Measurements from ENCODE around the gene MOGAT3.

MOGAT3 gene

DNA sequence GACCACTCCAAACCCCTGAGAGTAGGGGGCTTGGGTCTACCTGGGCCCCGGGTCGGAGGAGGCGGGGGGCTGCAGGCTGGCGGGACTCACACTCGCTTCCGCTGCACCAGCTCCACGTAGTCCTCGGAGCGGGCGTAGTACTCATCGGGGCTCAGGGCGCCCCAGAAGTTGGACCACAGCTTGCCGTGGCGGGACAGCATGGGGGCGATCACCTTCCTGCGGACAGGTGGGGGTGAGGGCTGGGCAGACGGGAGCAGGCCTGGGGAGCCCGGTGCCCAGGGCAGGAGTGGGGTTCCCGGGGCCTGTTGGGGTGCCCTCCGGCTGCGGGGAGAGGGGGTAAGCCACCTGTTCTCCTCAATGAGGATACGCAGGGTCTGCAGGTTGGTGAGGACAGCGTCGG is 10.7 kb upstream of the MOGAT3 start:
- H3K4me3 ChIP-seq (ENCODE audit: low read length), result no peak overlapping the region
- H3K4me1 ChIP-seq (ENCODE audit: control insufficient read depth, low read length), result peaks cover 3% of the 10 kb centered on the region
- H3K4me2 ChIP-seq (ENCODE audit: low read length), result no peak overlapping the region
- no peaks in the 10 kb centered on the region for H4K20me1 ChIP-seq (ENCODE audit: control insufficient read depth, insufficient read depth, low read depth, low read length)
- no peak overlapping the region for H3K27ac ChIP-seq (ENCODE audit: low read depth, low read length)
- H3K36me3 ChIP-seq (ENCODE audit: control insufficient read depth, low read length), result no peaks in the 10 kb centered on the region; the same call in 1 of the 2 replicates
- H3K9me2 ChIP-seq (replicated peaks; ENCODE audit: control insufficient read depth, low read length), result no peaks in the 10 kb centered on the region
- TF ChIP-seq, protein P1, sequence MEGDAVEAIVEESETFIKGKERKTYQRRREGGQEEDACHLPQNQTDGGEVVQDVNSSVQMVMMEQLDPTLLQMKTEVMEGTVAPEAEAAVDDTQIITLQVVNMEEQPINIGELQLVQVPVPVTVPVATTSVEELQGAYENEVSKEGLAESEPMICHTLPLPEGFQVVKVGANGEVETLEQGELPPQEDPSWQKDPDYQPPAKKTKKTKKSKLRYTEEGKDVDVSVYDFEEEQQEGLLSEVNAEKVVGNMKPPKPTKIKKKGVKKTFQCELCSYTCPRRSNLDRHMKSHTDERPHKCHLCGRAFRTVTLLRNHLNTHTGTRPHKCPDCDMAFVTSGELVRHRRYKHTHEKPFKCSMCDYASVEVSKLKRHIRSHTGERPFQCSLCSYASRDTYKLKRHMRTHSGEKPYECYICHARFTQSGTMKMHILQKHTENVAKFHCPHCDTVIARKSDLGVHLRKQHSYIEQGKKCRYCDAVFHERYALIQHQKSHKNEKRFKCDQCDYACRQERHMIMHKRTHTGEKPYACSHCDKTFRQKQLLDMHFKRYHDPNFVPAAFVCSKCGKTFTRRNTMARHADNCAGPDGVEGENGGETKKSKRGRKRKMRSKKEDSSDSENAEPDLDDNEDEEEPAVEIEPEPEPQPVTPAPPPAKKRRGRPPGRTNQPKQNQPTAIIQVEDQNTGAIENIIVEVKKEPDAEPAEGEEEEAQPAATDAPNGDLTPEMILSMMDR (IDR thresholded peaks at IDR 0.05; ENCODE audit: low read depth, low read length, poor library complexity, severe bottlenecking), result no peak
- no peak for TF ChIP-seq EZH2phosphoT487 (IDR thresholded peaks at IDR 0.05; ENCODE audit: borderline replicate concordance, low read length)
- H3K79me2 ChIP-seq (ENCODE audit: control insufficient read depth, low read length), result no peaks in the 10 kb centered on the region
- H3K9me3 ChIP-seq (ENCODE audit: control insufficient read depth, insufficient read depth, low read length), result no peaks in the 10 kb centered on the region
- no peaks in the 10 kb centered on the region for H3F3A ChIP-seq (ENCODE audit: control insufficient read depth, insufficient read depth)
- no peaks in the 10 kb centered on the region for H3K27me3 ChIP-seq (ENCODE audit: control insufficient read depth, low read length)

DNA sequence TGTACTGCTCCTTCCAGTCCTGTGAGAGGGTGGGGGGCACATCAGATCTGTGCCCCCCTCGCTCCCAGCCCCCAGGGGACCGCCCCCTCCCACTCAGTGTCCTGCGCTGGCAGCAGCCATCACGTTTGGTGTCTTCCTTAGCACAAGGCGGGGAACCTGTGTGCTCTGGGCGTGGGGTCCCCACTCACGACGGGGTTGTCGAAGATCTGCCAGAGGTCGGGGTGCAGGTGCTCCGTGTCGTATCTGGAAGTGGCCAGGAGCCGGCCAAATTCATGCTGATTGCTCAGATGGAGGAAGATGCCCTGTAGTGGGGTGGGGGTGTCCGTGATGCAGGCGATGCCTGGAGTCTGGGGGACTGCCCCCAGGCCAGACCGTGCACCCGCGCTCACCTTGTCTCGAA is 9.3 kb upstream of the MOGAT3 start:
- no peaks in the 10 kb centered on the region for H3K9me2 ChIP-seq (replicated peaks; ENCODE audit: control insufficient read depth, low read length)
- H4K20me1 ChIP-seq (ENCODE audit: control insufficient read depth, insufficient read depth, low read depth, low read length), result no peaks in the 10 kb centered on the region
- no peaks in the 10 kb centered on the region; the same call in 1 of the 2 replicates for H3K36me3 ChIP-seq (ENCODE audit: control insufficient read depth, low read length)
- no peaks in the 10 kb centered on the region for H3F3A ChIP-seq (ENCODE audit: control insufficient read depth, insufficient read depth)
- no peaks in the 10 kb centered on the region for H3K27me3 ChIP-seq (ENCODE audit: control insufficient read depth, low read length)
- H3K9me3 ChIP-seq (ENCODE audit: control insufficient read depth, insufficient read depth, low read length), result no peaks in the 10 kb centered on the region
- H3K4me1 ChIP-seq (ENCODE audit: control insufficient read depth, low read length), result no peaks in the 10 kb centered on the region
- no peak overlapping the region for H3K27ac ChIP-seq (ENCODE audit: low read depth, low read length)
- no peak overlapping the region for H3K4me2 ChIP-seq (ENCODE audit: low read length)
- no peak for TF ChIP-seq EZH2phosphoT487 (IDR thresholded peaks at IDR 0.05; ENCODE audit: borderline replicate concordance, low read length)
- TF ChIP-seq, protein P1 (IDR thresholded peaks at IDR 0.05; ENCODE audit: low read depth, low read length, poor library complexity, severe bottlenecking), result no peak
- H3K4me3 ChIP-seq (ENCODE audit: low read length), result no peak overlapping the region
- H3K79me2 ChIP-seq (ENCODE audit: control insufficient read depth, low read length), result no peaks in the 10 kb centered on the region

- no peak overlapping the region for H3K27ac ChIP-seq (ENCODE audit: low read depth, low read length)
- no peaks in the 10 kb centered on the region for H4K20me1 ChIP-seq (ENCODE audit: control insufficient read depth, insufficient read depth, low read depth, low read length)
- no peaks in the 10 kb centered on the region; the same call in 1 of the 2 replicates for H3K36me3 ChIP-seq (ENCODE audit: control insufficient read depth, low read length)
- no peaks in the 10 kb centered on the region for H3K27me3 ChIP-seq (ENCODE audit: control insufficient read depth, low read length)
- H3K4me2 ChIP-seq (ENCODE audit: low read length), result no peak overlapping the region
- H3K9me3 ChIP-seq (ENCODE audit: control insufficient read depth, insufficient read depth, low read length), result no peaks in the 10 kb centered on the region
- H3K4me1 ChIP-seq (ENCODE audit: control insufficient read depth, low read length), result peaks cover 3% of the 10 kb centered on the region
- H3K9me2 ChIP-seq (replicated peaks; ENCODE audit: control insufficient read depth, low read length), result no peaks in the 10 kb centered on the region
- H3K79me2 ChIP-seq (ENCODE audit: control insufficient read depth, low read length), result no peaks in the 10 kb centered on the region
- H3F3A ChIP-seq (ENCODE audit: control insufficient read depth, insufficient read depth), result no peaks in the 10 kb centered on the region
- no peak overlapping the region for H3K4me3 ChIP-seq (ENCODE audit: low read length)
- no peak for TF ChIP-seq EZH2phosphoT487 (IDR thresholded peaks at IDR 0.05; ENCODE audit: borderline replicate concordance, low read length)
- TF ChIP-seq, protein P1 (IDR thresholded peaks at IDR 0.05; ENCODE audit: low read depth, low read length, poor library complexity, severe bottlenecking), result no peak
These were observed 8.0 kb upstream of the MOGAT3 start for GRCh38 chr7:101208794-101209193.

Measured in DOHH2 (cell line).